Measurements from ENCODE around the gene PEAK3. TPM values are rescaled to one million over a fixed set of nuclear protein-coding genes. Genes with fewer than 3 reads are reported as not detected.
"Not testable (repeated sequence)": the region's sequence is repeated elsewhere in the genome, so short reads cannot be mapped to it uniquely, and the experiment has no call there.

Gene PEAK3
- polyA plus RNA-seq, 3 donors, result 0.04 to 0.12 (median 0.09) TPM

- no peak for DNase-seq
Measured at GRCh38 chr19:2288818-2289713, 7.1 kb upstream of the PEAK3 start.

GRCh38 chr19:2288338-2288817, 6.4 kb upstream of the PEAK3 start:
- no peak for DNase-seq

- DNase-seq, result no peak
Measured at GRCh38 chr19:2287585-2288337, 5.8 kb upstream of the PEAK3 start.

GRCh38 chr19:2286402-2287140, 4.6 kb upstream of the PEAK3 start:
- no peak for DNase-seq

- no peak for DNase-seq
Measured at GRCh38 chr19:2283835-2284507, 2.0 kb upstream of the PEAK3 start.

- no peak for DNase-seq
Measured at GRCh38 chr19:2282862-2283237, 875 bp upstream of the PEAK3 start.

GRCh38 chr19:2281265-2282061, 512 bp downstream of the PEAK3 start:
- DNase-seq, result not testable (repeated sequence)

GRCh38 chr19:2280633-2281264, 1.2 kb downstream of the PEAK3 start:
- no peak for DNase-seq

- no peak for DNase-seq
Measured at GRCh38 chr19:2278459-2279158, 3.4 kb downstream of the PEAK3 start.

GRCh38 chr19:2277138-2277537, 4.8 kb downstream of the PEAK3 start:
- DNase-seq, result no peak

GRCh38 chr19:2276429-2276986, 5.5 kb downstream of the PEAK3 start:
- no peak for DNase-seq

- DNase-seq, result no peak
Measured at GRCh38 chr19:2275588-2276428, 6.2 kb downstream of the PEAK3 start.

- DNase-seq, result no peak
Measured at GRCh38 chr19:2274931-2275535, 6.9 kb downstream of the PEAK3 start.

GRCh38 chr19:2274185-2274711, 7.7 kb downstream of the PEAK3 start:
- DNase-seq, result no peak

- DNase-seq, result no peak
Measured at GRCh38 chr19:2273356-2274184, 8.4 kb downstream of the PEAK3 start.

GRCh38 chr19:2271234-2272103, 10.5 kb downstream of the PEAK3 start:
- DNase-seq, result no peak
